GDM1 (cell line): ENCODE results near the gene CASP6.
"Not testable (repeated sequence)": the region's sequence is repeated elsewhere in the genome, so short reads cannot be mapped to it uniquely, and the experiment has no call there.

Source experiments
- DNase-seq: peaks from one replicate; lab custom pipeline; 2025; lab: John Stamatoyannopoulos, UW

The CASP6 gene

DNA sequence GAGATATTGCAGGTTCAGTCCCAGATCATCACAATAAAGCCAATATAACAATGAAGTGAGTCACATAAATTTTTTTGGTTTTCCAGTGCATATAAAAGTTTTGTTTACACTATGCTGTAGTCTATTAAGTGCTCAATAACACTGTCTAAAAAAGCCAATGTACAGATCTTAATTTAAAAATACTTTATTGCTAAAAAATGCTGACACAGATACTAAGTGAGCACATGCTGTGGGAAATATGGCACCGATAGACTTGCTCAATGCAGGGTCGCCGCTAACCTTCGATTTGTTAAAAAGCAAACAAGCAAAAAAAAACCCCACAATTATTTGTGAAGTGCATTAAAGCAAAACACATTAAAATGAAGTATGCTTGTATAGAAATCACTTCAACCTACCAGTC lies 16.4 kb upstream of the CASP6 start:
- DNase-seq = no peak

DNA sequence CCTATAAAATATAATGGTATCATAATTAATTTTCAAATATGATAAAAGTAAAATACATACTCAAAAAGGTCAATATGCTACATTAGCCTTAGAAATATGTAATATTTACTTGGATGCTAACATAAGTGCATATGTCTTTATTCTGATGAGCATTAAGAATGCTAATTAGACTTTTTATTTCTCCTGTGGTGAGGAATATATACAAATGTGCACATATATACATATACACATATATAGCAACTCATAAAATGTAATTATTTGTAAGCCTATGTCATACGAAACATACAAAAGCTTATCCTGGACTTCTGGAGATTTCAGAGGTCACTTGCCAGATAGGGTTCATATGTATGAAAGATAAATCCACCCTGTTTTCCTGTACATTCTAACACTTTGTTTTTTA lies 15.5 kb upstream of the CASP6 start:
- DNase-seq = no peak

DNA sequence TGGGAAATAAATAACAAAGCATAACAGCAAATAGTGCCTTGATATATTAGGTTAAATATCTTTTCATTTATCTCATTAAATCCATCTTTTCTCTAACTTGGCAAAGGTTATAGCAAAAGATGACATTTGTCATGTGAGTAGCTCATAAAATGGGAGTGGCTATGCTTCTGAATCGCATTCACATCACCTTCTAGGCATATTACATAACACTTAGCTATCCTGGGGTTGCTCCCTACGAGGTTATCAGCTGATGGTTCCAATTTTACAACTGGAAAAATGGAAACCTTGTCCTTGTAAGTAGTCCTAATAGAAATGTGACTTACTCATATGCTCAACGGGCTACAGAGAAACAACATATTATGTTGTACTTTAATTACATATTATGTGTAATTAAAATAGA lies 10.3 kb upstream of the CASP6 start:
- no peak for DNase-seq

- DNase-seq = no peak
These were observed 5.7 kb upstream of the CASP6 start for GRCh38 chr4:109708990-109709389.

DNA sequence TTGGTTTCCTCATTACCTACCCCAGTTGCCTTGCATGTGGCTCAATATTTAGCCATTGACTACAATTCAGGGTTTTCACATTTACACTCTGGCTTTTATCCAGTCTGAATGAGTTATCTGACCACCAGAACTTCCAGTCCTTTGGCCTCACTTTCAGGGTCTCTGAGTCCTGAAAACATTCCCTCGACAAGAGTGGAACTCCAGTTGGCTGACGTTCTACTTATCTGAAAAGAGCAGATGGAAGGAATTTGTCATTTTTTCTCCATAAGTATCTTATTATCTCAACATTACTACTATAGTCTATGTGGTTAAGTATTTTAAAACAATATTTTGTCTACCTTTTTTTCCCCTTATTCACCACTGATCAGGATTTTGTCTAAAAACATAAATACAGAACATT lies 5.2 kb upstream of the CASP6 start:
- no peak for DNase-seq

DNA sequence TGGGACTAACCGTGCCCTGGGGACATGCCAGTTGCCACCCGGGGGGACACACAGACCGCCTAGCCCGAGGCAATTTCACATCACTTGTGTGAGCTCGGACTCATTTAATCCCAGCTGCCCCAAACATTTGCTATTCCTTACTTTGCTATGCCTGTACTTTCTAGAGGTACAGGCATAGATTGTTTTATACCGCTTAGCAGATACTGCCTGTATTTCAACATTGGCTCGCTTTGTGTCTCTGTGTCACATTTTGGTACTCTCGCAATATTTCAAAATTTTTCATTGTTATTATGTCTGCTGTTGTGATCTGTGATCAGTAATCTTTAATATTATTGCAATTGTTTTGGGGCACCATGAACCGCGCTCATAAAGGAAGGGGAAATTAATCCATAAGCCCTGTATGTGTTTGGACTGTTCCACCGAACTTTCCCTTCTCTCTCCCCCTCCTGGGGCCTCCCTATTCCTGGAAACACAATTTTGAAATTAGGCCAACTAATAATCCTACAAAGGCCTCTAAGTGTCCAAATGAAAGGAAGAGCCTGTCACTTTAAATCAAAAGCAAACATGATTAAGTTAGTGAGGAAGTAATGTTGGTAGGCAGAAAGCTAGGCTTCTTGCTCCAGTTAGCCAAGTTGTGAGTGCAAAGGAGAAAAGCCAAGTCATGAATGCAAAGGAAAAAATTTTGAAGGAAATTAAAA lies 568 bp upstream of the CASP6 start:
- no peak for DNase-seq

GRCh38 chr4:109701566-109702410 lies 1.5 kb downstream of the CASP6 start:
- DNase-seq = no peak

- DNase-seq = no peak
These were observed 3.6 kb downstream of the CASP6 start for GRCh38 chr4:109699553-109700225.

- no peak for DNase-seq
These were observed 4.6 kb downstream of the CASP6 start for GRCh38 chr4:109698656-109699055.

DNA sequence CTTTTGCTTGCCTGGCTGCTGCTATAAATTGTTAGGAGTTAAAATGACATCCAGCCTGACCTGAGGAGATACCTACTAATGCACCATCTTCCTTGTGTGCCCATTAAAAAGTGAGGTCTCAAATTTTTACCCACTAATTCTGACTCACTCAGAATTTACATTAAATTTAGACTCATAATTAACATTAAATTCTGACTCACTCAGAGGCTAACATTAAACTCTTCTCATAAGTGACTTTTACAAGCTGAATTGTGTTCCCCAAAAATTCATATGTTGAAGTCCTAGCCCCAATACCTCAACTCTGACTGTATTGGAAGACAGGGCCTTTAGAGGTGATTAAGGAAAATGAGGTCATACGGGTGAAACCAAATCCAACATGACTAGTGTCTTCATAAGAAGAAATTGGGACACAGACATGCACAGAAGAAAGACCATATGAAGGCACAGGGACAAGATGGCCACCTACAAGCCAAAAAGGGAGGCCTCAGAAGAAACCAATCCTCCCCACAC lies 11.8 kb downstream of the CASP6 start:
- DNase-seq = no peak

GRCh38 chr4:109690690-109691410 lies 12.4 kb downstream of the CASP6 start:
- no peak for DNase-seq

- DNase-seq = no peak
These were observed 18.5 kb downstream of the CASP6 start for GRCh38 chr4:109684727-109685126.

DNA sequence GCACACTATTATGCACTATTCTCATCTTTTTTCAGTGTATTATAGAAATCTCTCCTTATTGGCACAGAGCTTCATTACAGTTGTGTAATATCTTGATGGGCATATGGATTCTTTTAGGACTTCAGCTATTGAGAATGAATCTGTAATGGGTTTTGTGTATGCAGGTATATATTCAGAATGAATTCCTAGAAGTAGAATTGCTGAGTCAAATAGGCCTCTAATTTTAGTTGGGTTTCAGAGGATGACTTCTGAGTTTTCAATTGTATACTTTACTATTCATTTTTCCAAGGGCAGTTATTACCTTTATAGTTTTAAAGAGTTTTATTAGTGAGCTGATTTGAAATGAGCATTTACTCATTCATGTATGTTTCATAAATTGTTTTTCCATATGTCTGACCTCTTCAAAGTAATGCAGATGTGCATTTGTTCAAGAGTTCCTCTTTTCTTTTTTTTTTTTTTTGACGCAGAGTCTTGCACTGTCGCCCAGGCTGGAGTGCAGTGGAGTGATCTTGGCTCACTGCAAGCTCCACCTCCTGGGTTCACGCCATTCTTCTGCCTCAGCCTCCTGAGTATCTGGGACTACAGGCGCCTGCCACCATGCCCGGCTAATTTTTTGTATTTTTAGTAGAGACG lies 19.5 kb downstream of the CASP6 start:
- DNase-seq = no peak

- no peak for DNase-seq
These were observed 20.4 kb downstream of the CASP6 start for GRCh38 chr4:109682875-109683274.

DNA sequence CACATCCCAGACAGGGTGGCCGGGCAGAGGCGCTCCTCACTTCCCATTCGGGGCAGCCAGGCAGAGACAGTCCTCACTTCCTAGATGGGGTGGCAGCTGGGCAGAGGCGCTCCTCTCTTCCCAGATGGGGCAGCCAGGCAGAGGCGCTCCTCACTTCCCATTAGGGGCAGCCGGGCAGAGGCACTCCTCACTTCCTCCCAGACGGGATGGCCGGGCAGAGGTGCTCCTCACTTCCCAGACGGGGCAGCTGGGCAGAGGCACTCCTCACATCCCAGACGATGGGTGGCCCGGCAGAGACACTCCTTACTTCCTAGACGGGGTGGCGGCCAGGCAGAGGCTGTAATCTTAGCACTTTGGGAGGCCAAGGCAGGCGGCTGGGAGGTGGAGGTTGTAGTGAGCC lies 24.3 kb downstream of the CASP6 start:
- not testable (repeated sequence) for DNase-seq

- not testable (repeated sequence) for DNase-seq
These were observed 24.8 kb downstream of the CASP6 start for GRCh38 chr4:109678472-109678871.

GRCh38 chr4:109676886-109677285 lies 26.4 kb downstream of the CASP6 start:
- DNase-seq = no peak

- DNase-seq = no peak
These were observed 27.4 kb downstream of the CASP6 start for GRCh38 chr4:109675843-109676242.

- no peak for DNase-seq
These were observed 28.1 kb downstream of the CASP6 start for GRCh38 chr4:109675181-109675580.

DNA sequence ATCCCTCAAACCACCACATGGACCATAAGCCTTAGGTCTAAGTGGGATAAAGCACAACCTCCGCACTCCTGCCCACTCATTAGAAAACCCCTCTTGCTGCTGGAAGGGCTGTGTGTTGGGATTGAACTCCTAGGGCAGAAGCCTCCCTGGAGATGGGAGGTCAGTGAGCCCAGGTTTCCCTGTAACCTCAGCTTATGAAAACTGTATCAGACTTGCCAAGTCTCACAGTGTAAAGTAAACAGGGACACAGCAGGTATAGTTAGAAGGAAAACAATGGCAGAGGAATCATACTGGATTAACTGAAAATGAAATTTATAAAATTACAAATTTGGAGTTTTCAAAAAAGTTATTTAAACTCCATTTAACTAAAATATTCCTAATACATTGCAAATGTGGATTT lies 29.9 kb downstream of the CASP6 start:
- no peak for DNase-seq

- DNase-seq = no peak
These were observed 30.9 kb downstream of the CASP6 start for GRCh38 chr4:109672169-109672930.
